Small intestine (tissue), 7 donors: Measurements from ENCODE around the gene SPOCK1. TPM values are rescaled to one million over a fixed set of nuclear protein-coding genes. Genes with fewer than 3 reads are reported as not detected.

ENCODE experiments used
- DNase-seq, 2 donors: peaks; one replicate each; pipeline versions ENCODE4 v3.0.0 to v3.0.0-alpha.2; 2013
- FAIRE-seq: peaks from 2 replicates; lab custom pipeline; 2012; peaks lifted over from hg19 to GRCh38; lab: Jason Lieb, UNC
- H3K27ac ChIP-seq, 3 donors: one replicate each; pipeline ENCODE4 v1.5.1; 2013; ENCODE audit warnings: low read length in 2 of 3, mild to moderate bottlenecking in 2 of 3, control low read depth in 1 of 3, inconsistent platforms in 1 of 3, low read depth in 1 of 3, moderate library complexity in 1 of 3
- H3K27me3 ChIP-seq, 3 donors: one replicate each; pipeline ENCODE4 v1.6.1; 2013; ENCODE audit warnings: low read length in 3 of 3, inconsistent platforms in 1 of 3; ENCODE audit not compliant: control insufficient read depth in 3 of 3, insufficient read depth in 3 of 3
- H3K36me3 ChIP-seq, 3 donors: one replicate each; pipeline ENCODE4 v1.6.1; 2013; ENCODE audit warnings: low read length in 3 of 3, inconsistent platforms in 1 of 3, low read depth in 1 of 3, mild to moderate bottlenecking in 1 of 3, moderate library complexity in 1 of 3; ENCODE audit not compliant: control insufficient read depth in 3 of 3, insufficient read depth in 2 of 3
- H3K4me1 ChIP-seq, 3 donors: one replicate each; pipeline ENCODE4 v1.6.1; 2013; ENCODE audit warnings: low read length in 2 of 3, inconsistent platforms in 1 of 3, low read depth in 1 of 3, mild to moderate bottlenecking in 1 of 3, moderate library complexity in 1 of 3; ENCODE audit not compliant: control insufficient read depth in 3 of 3, insufficient read depth in 2 of 3
- H3K4me3 ChIP-seq, 3 donors: one replicate each; pipeline ENCODE4 v1.5.1; 2013; ENCODE audit warnings: low read length in 3 of 3, control low read depth in 1 of 3, inconsistent platforms in 1 of 3, low read depth in 1 of 3, mild to moderate bottlenecking in 1 of 3, moderate library complexity in 1 of 3
- H3K9me3 ChIP-seq, 2 donors: one replicate each; pipeline ENCODE4 v1.6.1; 2013; ENCODE audit warnings: low read depth in 1 of 2, low read length in 1 of 2; ENCODE audit not compliant: control insufficient read depth in 2 of 2, insufficient read depth in 1 of 2
- WGBS, 3 donors: extraction: QIAGEN DNeasy Blood & Tissue Kit; methylation state at CpG; one replicate each; pipeline ENCODE4 v1.1.7; 2013; 5-methylcytosine and 5-hydroxymethylcytosine counted together
- polyA plus RNA-seq, 4 donors: library from polyadenylated mRNA; stranded (reverse) in 3 of 4; unstranded in 1 of 4; fragments of 200-250 nt in 3 of 4; fragments of 120-200 nt in 1 of 4; gene quantifications; one replicate each; pipeline versions ENCODE4 v1.2.1 to v1.2.3, GENCODE V29; 2013
- donor health status: healthy with polysubstance abuse.
- donor health status: control.
- donor health status: control.
- donor health status: Bipolar disorder and iron deficiency.
- donor health status: healthy.

Gene SPOCK1
- polyA plus RNA-seq, 4 donors = 0.22 to 1.1 (median 0.54) TPM

DNA sequence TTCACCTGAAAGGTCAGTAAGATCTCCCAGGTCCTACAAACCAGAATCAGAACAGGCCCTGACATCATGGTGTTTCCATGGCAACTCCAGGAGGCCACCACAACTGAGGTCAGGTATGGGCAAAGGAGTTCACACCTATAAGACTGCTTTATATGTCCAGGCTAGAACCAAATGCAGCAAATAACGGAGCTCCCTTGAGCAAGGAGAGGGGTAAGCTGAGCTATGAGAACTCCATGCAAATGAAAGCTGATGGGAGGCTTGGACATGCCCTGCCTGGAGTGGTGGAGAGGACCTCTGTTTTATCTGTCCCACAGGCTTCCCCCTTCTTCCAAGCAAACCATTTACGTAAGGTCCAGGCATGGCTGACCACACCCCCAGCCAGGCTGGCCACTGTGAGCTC lies 207.7 kb downstream of the SPOCK1 start:
- H3K9me3 ChIP-seq = no peaks in the 10 kb centered on the region
- FAIRE-seq = no peak
- WGBS, 3 donors = 38 to 57% (median 50%) methylated on average over 1 to 2 of the region's 2 CpGs

DNA sequence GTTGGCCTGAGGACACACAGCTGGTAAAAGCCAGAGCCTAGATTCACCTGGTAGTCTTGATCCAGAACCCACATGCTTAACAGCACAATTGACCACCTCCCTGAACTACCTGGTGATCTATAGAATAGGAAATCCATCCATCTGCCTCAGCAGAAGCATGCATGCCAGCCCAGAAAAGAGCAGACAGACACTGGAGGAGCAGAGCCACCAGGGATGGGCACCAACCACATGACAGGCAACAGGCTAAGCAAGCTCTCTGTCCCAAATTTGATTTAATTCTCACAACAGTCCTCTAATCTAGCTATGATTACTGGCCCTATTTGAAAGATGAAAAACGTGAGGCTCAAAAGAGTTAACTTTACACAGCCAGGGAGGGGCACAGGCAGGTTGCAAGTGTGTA lies 208.1 kb downstream of the SPOCK1 start:
- H3K27me3 ChIP-seq = no peaks in the 10 kb centered on the region
- no peak for FAIRE-seq
- H3K27ac ChIP-seq = no peak overlapping the region
- H3K36me3 ChIP-seq = no peaks in the 10 kb centered on the region
- H3K4me1 ChIP-seq = no peaks in the 10 kb centered on the region
- WGBS, 3 donors = 33 to 63% (median 39%) methylated on average over 1 of the region's 1 CpG
- no peak for DNase-seq
- no peak overlapping the region for H3K4me3 ChIP-seq
- no peaks in the 10 kb centered on the region for H3K9me3 ChIP-seq

More for the DNA sequence above, 207.7 kb downstream of the SPOCK1 start:
- no peak overlapping the region for H3K4me3 ChIP-seq
- H3K27me3 ChIP-seq = no peaks in the 10 kb centered on the region
- no peak overlapping the region for H3K27ac ChIP-seq
- DNase-seq = no peak
- H3K36me3 ChIP-seq = no peaks in the 10 kb centered on the region
- no peaks in the 10 kb centered on the region for H3K4me1 ChIP-seq

DNA sequence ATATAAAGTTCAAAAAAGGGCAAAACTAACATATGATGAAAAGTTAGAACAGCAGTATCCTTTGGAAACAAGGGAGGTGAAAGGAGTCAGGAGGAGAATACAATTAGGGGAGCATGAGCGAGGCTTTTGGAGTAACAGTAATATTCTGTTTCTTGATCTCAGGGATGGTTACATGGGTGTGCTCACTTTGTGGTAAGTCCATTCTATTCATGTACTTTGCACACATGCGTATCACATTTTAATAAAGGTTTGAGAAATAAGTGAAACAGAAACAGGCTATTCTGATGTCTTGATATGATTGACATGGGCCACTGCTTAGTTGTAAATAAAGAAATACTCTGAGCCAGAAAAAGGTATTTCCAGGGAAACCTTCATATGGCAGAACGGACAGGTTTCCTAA lies 208.8 kb downstream of the SPOCK1 start:
- Histone ChIP-seq H3K27ac (no peak overlapping the region), H3K4me1 (no peaks in the 10 kb centered on the region), H3K9me3 (no peaks in the 10 kb centered on the region), H3K36me3 (no peaks in the 10 kb centered on the region), H3K27me3 (no peaks in the 10 kb centered on the region), H3K4me3 (no peak overlapping the region)
- DNase-seq = no peak
- FAIRE-seq = no peak
- 87 to 90% (median 89%) methylated on average over 3 of the region's 3 CpGs for WGBS, 3 donors

DNA sequence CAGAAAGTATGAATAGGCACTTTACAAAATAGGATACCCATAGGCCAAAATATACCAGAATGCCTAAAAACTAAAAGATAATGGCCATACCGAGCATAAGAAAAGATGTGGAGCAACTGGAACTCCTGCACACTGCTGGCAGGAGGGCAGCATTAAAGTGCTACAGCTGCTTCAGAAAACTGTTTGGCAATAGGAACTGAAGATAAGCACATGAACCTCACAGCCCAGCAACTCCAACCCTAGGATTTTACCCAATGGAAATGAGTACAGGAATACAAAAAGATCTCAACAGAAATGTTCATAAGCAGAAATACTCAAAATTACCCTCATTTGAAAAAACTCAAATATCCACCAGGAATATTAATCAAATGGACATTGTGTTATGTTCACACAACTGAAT lies 209.3 kb downstream of the SPOCK1 start:
- no peak for FAIRE-seq

DNA sequence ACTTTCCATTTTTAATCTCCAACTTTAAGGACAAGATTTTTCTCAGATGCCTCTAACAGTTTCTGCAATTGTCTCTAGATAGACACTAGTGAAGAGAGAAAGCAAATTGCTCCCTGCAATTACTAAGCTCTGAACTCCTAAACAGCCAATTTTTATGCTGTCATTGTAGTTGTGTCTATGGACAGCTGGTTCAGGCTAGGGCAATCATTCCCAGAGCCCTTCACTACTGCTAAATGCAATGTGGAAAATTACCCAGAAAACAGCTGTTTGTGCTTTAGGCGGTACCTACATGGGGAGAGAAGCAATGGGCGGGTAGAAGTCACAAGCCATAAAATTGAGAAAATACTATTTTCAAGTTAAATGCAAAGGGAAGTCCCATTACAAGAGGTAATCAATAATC lies 211.6 kb downstream of the SPOCK1 start:
- Histone ChIP-seq H3K4me1 (no peaks in the 10 kb centered on the region), H3K36me3 (no peaks in the 10 kb centered on the region), H3K27ac (no peak overlapping the region), H3K4me3 (no peak overlapping the region), H3K27me3 (no peaks in the 10 kb centered on the region), H3K9me3 (no peaks in the 10 kb centered on the region)
- 81 to 88% (median 85%) methylated on average over 2 of the region's 2 CpGs for WGBS, 3 donors
- FAIRE-seq = no peak
- no peak for DNase-seq

More for the DNA sequence above, 209.3 kb downstream of the SPOCK1 start:
- Histone ChIP-seq H3K36me3 (no peaks in the 10 kb centered on the region), H3K4me1 (no peaks in the 10 kb centered on the region), H3K9me3 (no peaks in the 10 kb centered on the region), H3K27ac (no peak overlapping the region), H3K4me3 (no peak overlapping the region), H3K27me3 (no peaks in the 10 kb centered on the region)
- WGBS, 3 donors = 63 to 77% (median 75%) methylated on average over 1 of the region's 1 CpG
- no peak for DNase-seq

DNA sequence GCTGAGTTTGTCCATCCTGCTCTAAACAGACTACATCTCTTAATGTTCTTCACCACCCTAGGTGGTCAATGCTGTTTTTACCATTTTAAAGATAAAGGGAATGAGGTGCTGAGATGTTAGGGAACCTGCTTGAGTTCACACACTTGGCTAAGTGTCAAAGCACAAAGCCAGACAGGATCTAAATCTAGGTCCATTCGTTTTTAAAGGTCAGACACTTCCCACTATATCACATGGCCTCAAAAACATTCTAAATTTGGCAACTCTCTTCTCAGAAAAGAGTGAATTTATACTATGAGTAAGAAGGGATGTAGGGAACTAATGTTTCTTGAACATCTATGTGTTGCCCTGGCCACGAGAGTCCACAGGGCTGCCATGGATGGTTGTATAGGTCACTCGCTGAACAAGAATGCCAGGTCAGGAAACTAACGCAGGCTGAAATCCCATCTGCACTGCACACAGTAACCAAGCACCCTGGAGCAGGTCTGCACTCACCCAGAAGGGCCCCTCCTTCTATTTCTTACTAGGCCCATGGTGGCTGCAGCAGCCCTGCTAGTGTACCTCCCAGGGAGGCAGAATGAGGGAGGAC lies 213.0 kb downstream of the SPOCK1 start:
- FAIRE-seq (no peak), DNase-seq (no peak)
- Histone ChIP-seq H3K9me3 (no peaks in the 10 kb centered on the region), H3K4me1 (no peaks in the 10 kb centered on the region), H3K4me3 (no peak overlapping the region), H3K27ac (no peak overlapping the region), H3K27me3 (no peaks in the 10 kb centered on the region), H3K36me3 (no peaks in the 10 kb centered on the region)
- WGBS, 3 donors = 70 to 73% (median 71%) methylated on average over 4 of the region's 4 CpGs

DNA sequence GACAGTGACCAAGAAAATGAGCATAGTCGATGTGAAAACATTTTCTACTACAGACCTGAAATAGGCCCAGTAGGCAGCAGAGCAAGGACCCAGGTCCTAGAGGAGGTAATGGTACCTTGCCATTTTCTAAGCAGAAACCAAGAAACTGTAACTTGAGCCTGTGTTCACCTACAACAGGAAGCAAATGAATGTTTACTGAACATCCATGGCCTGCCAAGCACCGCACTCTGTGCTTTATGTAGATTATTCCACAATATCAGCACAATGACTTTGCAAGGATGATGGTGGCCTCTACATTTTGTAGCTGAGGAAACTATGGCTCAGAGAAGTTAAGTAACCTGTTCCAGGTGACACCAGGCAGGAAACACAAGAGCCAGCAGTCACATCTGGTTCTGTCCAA lies 215.3 kb downstream of the SPOCK1 start:
- peaks cover 0 to 5% (median 0%) of the 10 kb centered on the region in 3 donors for H3K4me1 ChIP-seq
- no peaks in the 10 kb centered on the region for H3K36me3 ChIP-seq
- no peak overlapping the region for H3K4me3 ChIP-seq
- DNase-seq (no peak), FAIRE-seq (no peak)
- no peaks in the 10 kb centered on the region for H3K9me3 ChIP-seq
- H3K27me3 ChIP-seq = no peaks in the 10 kb centered on the region
- H3K27ac ChIP-seq = no peak overlapping the region
- WGBS, 3 donors = 62 to 92% (median 85%) methylated on average over 2 of the region's 2 CpGs

DNA sequence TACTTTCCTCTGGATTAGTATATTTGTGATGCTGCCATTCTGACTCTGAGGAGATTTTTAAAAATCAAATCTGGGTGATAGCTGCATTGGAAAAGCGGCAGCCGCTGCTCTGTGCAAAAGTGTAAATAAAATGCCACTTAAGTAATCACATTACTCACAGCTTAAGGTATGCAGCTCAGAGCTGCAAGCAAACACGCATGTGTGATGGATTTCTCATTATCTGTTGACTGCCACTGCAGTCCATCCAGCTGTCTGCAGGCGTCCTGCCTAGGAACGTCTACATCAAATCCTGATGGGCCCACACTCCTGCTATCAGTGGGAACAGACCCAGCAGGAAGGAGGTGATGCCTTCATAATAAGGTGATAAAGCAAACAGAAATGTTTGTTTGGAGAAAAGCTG lies 216.9 kb downstream of the SPOCK1 start:
- no peak overlapping the region for H3K27ac ChIP-seq
- no peak overlapping the region for H3K4me3 ChIP-seq
- no peaks in the 10 kb centered on the region for H3K9me3 ChIP-seq
- DNase-seq (no peak), FAIRE-seq (no peak)
- no peaks in the 10 kb centered on the region for H3K27me3 ChIP-seq
- peaks cover 0 to 5% (median 0%) of the 10 kb centered on the region in 3 donors for H3K4me1 ChIP-seq
- 43 to 57% (median 46%) methylated on average over 5 of the region's 5 CpGs for WGBS, 3 donors
- H3K36me3 ChIP-seq = no peaks in the 10 kb centered on the region

DNA sequence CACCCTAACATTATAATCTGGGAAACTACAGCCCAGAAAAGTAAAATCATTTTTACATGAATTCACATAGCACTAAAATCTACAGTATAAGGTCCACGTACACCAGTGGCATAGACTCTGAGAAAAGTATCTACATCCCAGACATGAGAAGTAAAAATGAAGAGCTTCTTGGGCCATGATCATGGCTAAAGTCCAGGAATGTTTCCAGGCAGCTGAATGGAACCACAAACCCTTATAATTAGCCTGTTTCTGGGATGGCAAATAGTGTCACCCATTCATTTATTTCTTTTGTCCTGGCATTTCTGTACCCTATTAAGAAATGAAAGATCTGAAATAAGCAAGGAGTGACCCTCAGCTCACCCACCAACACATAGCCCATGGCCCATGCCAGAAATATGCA lies 217.9 kb downstream of the SPOCK1 start:
- H3K4me1 ChIP-seq = peaks cover 0 to 5% (median 0%) of the 10 kb centered on the region in 3 donors
- 60 to 75% (median 69%) methylated on average over 1 of the region's 1 CpG for whole genome bisulfite sequencing, 3 donors

More for the DNA sequence above, 217.9 kb downstream of the SPOCK1 start:
- Histone ChIP-seq H3K27me3 (no peaks in the 10 kb centered on the region), H3K36me3 (no peaks in the 10 kb centered on the region), H3K9me3 (no peaks in the 10 kb centered on the region), H3K4me3 (no peak overlapping the region), H3K27ac (no peak overlapping the region)
- FAIRE-seq (no peak), DNase-seq (no peak)
